MM.1S (cell line): ENCODE data around the gene MRPS9.

Experiments
- CTCF ChIP-seq: fragments of 300-600 bp; sonication (generic); IDR thresholded peaks from 2 replicates; pipeline ENCODE4 v1.5.1; 2016; ENCODE audit warnings: antibody characterized with exemption, low read length, mixed read lengths
- EZH2 ChIP-seq: fragments of 300-600 bp; sonication (generic); optimal IDR thresholded peaks from 2 replicates; pipeline ENCODE3; 2017; ENCODE audit warnings: low read depth, mild to moderate bottlenecking, antibody characterized with exemption, low read length, mixed read lengths
- EZH2phosphoT487 ChIP-seq: fragments of 300-600 bp; sonication (generic); IDR thresholded peaks from 2 replicates; pipeline ENCODE4 v1.6.1; 2018; ENCODE audit warnings: antibody characterized with exemption, low read length

- TF ChIP-seq CTCF (no peak), EZH2phosphoT487 (no peak), EZH2 (no peak)
Measured at GRCh38 chr2:105071379-105071778, 33.5 kb downstream of the MRPS9 start.
